OCI-M1 (cell line): ENCODE data around the gene TBC1D5.
A peak's percentile ranks its signal among the peaks of the same experiment; 100 is the strongest.

Source experiments
- DNase-seq: peaks from one replicate; lab custom pipeline; 2025; lab: John Stamatoyannopoulos, UW

Gene TBC1D5

DNA sequence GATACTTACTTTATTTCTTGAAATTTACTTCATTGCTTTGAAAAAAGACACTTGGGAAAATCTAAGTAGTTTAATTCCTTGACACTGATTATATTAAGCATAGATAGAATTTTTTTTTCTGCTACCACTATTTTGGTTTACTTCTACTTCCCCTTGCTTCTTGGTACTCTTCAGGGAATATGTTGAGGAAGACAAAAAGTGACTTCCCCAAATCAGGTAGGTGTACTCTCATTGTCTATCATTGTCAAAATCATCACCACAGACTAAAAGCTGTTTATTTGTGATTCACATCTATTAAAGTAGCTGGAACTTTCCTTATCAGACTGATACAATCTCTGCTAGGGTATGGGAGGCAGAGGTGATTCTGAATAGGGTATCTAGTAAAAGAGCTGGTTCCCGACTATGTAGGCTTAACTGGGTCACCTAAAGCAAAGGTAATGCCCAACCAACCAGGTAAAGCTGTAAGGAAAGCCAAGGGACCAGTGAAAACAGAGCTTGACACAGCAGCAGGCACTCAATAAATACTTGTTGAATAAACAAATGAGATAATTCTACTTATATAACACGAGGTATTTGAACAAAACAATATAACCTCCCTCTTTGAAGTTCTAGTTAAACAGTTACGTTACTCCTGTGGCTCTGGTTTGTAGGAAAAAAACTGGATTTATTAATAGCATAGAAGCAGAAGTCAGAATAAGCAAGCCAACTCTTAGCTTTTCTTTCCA is 510.7 kb downstream of the TBC1D5 start:
- no peak for DNase-seq

DNA sequence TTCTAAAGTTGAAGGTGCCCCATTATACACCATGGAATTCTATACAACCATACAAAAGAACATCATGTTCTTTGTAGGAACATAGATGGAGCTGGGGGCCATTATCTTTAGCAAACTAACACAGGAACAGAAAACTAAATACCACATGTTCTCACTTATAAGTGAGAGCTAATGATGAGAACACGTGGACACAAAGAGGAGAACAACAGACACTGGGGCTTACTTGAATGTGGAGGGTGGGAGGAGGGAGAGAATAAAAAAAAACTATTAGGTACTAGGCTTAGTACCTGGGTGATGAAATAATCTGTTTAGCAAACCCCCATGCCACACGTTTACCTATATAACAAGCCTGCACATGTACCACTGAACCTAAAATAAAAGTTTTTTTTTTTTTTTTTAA is 515.0 kb downstream of the TBC1D5 start:
- no peak for DNase-seq

GRCh38 chr3:17221529-17221928 is 520.9 kb downstream of the TBC1D5 start:
- no peak for DNase-seq

DNA sequence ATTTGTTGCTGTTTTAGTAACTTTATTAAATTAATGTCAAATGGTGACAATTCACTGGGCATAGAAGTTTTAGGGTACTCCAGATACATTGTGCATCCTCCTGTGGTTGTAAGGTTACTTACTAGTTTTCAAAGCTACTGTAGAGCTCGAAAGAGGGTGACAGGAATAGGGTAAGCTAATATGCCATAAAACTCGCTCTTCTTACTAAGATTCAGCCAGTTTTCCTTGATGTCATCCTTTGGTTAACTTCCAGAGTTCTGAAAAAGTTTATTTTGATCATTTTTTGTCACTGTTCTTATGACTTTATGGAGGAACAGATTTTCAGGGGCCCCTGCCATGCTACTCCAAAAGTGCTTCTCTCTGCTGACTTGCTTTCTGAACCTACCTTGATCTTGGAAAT is 522.8 kb downstream of the TBC1D5 start:
- no peak for DNase-seq

- DNase-seq: no peak
Measured at GRCh38 chr3:17218587-17218986, 523.8 kb downstream of the TBC1D5 start.

DNA sequence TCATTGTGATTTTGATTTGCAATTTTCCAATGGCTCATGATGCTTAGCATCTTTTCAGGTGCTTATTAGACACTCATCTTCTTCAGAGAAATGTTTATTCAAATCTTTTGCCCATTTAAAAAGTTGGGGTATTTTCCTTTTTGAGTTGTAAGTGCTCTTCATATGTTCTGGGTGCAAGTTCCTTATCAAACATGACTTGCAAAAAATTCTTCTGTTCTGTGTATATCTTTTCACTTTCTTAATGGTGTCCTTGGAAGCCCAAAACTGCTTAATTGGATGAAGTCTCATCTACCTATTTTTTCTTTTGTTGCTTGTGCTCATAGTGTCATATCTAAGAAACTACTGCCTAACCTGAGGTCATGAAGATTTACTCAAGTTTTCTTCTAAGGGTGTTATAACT is 524.8 kb downstream of the TBC1D5 start:
- no peak for DNase-seq

DNA sequence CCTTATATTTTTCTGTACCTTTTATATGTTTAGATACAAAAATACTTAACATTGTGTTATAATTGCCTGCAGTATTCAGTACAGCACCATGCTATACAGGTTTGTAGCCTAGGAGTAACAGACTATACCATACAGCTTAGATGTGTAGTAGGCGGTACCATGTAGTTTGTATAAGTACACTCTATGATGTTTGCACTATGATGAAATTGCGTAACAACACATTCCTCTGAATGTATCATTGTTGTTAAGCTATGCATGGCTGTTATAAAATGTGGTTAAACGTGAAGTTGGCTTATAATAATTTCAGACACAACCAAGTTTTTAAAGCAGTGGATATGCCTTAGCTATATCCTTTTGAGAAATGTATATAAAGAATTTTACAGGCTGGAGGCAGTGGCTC is 529.3 kb downstream of the TBC1D5 start:
- DNase-seq: no peak

GRCh38 chr3:17207979-17208378 is 534.5 kb downstream of the TBC1D5 start:
- no peak for DNase-seq

- DNase-seq: no peak
Measured at GRCh38 chr3:17207019-17207418, 535.4 kb downstream of the TBC1D5 start.

DNA sequence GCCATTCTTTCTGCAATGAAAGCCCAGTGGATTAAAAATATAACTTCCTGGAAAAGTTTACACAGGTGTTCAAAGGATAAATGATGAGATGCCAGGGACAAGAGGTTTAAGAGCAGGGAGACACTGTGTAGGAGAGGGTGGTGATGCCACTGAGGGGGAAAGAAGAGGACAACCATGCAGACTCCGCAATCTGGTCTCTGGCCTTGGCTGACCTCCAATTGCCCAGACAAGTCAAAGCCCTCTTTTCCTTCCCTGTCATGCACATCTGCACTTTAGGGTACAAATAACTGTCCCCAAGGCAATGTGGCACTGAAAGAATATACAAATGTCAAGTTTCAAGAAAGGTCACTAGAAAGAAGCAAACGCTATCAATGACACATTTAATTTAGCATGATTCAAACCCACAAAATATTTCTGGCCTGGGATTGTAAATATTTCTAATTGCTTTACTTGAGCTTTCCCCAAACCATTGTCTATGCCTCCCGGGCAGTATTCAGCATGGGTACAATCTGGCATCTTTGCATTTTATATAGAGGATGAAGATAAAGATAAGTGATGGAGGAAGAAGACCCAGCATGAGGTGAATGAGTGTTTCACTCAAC is 538.3 kb downstream of the TBC1D5 start:
- no peak for DNase-seq

DNA sequence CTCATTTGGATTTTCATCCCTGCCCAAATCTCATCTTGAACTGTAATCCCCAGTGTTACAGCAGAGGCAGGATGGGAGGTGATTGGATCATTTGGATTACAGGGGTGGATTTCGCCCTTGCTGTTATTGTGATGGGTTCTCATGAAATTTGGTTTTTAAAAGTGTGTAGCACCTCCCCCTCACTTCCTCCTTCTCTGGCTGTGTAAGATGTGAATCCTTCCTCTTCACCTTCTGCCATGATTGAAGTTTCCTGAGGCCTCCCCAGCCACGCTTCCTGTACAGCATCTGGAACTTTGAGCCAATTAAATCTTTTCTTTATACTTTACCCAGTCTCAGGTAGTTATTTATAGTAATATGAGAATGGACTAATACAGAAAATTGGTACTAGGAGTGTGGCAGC is 540.9 kb downstream of the TBC1D5 start:
- no peak for DNase-seq

DNA sequence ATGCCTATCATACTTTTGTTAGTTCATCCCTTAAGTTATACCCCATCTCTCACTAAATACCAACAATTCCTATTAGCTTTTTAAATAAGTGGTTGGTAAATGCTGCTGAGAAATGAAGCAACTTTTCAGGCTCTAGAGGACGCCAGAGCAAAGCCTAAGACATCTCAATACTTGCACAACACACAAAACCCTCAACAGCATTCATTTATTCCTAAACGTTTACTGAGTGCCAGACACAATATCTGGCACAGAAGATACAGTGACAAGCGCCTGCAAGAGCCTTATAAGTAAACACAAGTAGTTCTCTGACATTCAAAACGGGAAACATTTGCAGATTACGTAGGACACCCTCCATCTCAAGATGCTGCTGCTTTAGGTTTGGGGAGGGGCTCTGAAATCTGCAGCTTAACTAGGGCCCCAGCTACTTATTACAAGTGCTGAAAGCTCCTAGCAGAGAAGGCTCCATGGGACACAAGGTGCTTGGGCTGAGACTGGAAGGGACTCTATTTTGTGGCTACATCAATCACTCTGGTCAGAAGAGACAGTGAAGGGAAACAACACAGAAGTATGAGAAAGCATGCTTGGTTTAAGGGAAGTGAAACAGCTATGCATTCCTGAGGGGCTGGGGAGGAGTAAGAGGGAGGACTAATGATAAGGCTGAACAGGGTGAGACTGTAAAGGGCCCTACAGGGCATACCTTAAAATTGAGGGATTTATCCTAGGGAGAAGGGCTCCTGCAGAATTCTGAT is 546.4 kb downstream of the TBC1D5 start:
- peak; percentile 13 for DNase-seq

- peak; percentile 43 for DNase-seq
Measured at GRCh38 chr3:17195192-17195611, 547.2 kb downstream of the TBC1D5 start.

DNA sequence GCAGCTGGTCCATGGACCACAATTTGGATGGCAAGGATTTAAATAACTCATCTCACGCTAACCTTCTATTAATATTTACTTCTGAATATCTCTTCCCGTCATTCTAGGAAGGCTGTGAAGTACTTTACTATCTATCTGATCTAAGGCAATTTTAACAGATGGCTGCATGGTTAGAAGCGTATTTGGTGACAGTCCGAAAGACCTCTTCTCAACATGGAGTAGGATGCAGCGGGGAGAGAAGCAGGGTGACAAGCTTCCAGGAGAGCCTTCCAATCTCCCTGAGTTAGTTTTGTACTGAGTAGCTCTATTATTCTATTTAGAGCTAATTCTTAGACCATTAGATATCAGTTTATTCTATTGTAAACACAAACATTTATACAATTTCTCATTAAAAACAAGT is 548.3 kb downstream of the TBC1D5 start:
- no peak for DNase-seq

DNA sequence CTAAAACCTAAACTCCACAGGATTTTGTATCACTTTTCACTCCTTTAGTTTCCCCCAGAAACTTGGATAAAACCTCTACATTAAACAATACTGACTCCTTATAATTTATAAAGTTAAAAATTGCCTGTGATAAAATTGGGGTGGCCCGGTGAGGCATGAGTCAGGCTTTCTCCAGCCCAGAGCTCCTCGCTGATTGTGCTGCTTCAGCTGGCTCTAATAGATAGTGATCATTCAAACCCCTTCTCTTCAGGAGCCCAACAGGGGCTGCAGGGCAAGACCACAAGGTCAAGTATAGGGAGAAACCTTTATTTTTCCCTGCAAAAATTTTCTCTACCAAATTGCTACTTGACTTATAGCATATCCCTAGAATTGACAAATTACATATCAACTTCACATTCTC is 549.4 kb downstream of the TBC1D5 start:
- DNase-seq: no peak

- DNase-seq: no peak
Measured at GRCh38 chr3:17190353-17191078, 551.9 kb downstream of the TBC1D5 start.

DNA sequence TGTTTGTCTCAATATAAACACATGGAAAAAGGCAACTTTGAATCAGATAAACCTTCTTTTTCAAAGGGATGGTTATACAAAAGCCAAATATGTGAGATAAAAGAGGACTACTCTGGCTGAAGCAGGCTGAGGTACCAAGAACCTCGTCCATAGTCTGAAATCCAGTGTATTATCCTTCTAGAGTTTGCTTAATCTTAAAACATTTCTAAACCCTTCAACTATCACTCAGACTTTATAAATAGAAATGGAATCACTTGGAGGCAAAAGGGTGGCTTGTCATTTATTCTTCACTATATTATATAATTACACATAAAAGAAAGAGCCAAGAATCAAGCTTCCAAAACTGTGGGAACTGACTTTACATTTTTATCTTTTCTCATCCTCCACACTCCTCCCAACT is 554.1 kb downstream of the TBC1D5 start:
- DNase-seq: no peak

DNA sequence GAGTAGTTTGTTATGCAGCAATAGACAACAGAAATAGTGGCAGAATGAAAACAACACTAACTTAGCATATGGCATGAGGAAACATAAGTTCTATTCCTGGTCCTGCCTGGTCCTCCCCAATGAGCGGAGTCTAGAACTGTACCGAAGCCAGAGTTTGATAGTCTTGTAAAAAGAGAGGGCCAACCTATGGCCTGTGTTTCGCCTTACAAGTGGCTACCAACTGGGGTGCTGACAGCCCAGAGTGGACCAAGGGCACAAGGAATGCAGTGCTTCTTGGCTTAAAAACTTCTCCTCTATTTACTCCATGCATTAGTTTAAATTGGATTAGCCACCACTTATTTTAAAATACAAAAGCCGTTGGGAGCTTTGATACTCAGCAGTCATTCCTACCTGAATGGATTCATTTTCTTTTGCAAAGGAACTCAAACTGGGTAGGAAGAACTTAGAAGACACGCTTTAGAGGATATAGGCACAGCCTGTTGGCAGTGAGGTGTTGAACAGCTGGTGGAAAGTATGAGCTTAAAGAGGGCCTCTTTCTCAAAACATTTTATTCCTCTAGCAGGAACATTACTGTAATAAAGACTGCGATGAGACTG is 554.7 kb downstream of the TBC1D5 start:
- no peak for DNase-seq

- DNase-seq: peak; percentile 39
Measured at GRCh38 chr3:17183951-17184550, 558.4 kb downstream of the TBC1D5 start.

- DNase-seq: no peak
Measured at GRCh38 chr3:17182166-17182565, 560.3 kb downstream of the TBC1D5 start.

DNA sequence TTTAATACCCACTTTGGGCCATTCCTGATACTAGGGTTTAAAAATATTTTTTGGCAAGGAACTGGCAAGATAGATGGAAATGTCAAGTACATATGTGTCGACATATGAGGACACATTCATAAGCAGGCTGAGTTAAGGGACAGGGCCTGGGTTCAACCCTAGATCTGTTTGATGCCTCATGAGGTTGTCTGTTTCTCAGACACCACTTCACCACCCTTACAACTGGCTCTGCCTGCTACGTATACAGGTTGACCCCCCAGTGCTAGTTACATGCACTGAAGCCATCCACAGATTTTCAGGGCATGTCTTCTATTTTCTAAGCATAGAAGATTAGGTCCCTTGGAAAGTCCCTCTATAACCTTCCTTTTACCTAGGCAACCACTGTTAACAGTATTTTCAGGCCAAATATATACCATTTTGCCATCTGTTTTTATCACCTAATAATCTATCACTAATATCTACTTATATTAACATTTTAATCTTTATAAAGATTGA is 561.0 kb downstream of the TBC1D5 start:
- DNase-seq: no peak
